AG09309 (cell line): ENCODE measurements around the gene TMEM184C.

Source experiments
- DNase-seq: peaks from one replicate; pipeline ENCODE4 v3.0.0-alpha.2; 2010; ENCODE audit warnings: low read depth
- H3K4me3 ChIP-seq: 2 replicates; pipeline ENCODE4 v1.5.1; 2011; ENCODE audit warnings: mild to moderate bottlenecking, low read depth, low read length, moderate library complexity; ENCODE audit not compliant: control insufficient read depth
- TF ChIP-seq, protein P1 (sequence below): IDR thresholded peaks from 2 replicates; pipeline ENCODE4 v1.5.1; 2011; ENCODE audit warnings: mild to moderate bottlenecking, low read depth, low read length, inconsistent platforms; ENCODE audit not compliant: insufficient read depth, control insufficient read depth; ENCODE audit errors: missing control alignments

TMEM184C gene

DNA sequence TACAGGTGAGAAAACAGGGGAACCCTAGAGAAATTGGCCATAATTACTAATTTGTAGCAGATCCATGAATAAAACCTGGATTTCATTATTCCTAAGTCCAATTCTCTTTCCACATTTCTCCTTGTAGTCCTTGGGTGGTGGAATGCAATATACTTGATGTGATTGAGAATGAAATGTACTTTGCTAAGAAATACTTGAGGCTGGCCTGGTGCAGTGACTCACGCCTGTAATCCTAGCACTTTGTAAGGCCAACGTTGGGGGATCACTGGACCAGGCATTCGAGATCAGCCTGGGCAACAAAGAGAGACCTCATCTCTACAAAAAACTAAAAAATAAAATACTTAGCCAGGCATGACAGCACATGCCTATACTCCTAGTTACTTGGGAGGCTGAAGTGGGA lies 15.9 kb downstream of the TMEM184C start:
- no peak overlapping the region for H3K4me3 ChIP-seq
- DNase-seq = peak; percentile 55
- TF ChIP-seq, protein P1, sequence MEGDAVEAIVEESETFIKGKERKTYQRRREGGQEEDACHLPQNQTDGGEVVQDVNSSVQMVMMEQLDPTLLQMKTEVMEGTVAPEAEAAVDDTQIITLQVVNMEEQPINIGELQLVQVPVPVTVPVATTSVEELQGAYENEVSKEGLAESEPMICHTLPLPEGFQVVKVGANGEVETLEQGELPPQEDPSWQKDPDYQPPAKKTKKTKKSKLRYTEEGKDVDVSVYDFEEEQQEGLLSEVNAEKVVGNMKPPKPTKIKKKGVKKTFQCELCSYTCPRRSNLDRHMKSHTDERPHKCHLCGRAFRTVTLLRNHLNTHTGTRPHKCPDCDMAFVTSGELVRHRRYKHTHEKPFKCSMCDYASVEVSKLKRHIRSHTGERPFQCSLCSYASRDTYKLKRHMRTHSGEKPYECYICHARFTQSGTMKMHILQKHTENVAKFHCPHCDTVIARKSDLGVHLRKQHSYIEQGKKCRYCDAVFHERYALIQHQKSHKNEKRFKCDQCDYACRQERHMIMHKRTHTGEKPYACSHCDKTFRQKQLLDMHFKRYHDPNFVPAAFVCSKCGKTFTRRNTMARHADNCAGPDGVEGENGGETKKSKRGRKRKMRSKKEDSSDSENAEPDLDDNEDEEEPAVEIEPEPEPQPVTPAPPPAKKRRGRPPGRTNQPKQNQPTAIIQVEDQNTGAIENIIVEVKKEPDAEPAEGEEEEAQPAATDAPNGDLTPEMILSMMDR = no peak

DNA sequence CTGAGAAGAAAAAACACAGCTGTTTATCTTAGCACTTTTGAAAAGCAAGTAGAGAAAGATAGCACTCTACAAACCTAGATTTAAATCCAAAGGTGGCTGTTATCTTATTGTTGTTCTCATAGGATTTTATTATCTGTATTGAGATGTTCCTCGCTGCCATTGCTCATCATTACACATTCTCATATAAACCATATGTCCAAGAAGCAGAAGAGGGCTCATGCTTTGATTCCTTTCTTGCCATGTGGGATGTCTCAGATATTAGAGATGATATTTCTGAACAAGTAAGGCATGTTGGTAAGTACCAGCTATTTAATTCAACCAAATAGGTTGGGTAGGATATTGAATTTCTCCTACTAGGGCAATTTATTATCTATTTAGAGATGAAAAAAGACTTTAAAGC lies 16.4 kb downstream of the TMEM184C start:
- DNase-seq = no peak
- no peak overlapping the region for H3K4me3 ChIP-seq
- TF ChIP-seq, protein P1 = no peak

DNA sequence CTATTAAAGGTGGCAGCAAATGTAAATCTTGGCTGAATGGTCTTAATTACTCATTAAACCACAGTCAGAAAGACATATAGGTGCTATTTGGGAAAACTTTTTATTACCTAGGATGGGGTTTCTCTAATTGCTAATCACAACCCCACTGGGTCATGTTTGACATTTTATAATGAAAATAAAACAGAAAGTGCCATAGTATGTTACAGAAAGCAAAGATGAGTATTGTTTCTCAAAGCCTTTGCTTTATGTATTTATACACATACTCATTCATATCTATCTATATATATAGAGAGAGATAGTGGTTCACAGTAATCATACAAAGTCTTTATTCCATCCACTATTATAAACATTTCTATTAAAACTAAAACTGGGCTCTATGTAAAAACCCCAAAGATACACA lies 18.2 kb downstream of the TMEM184C start:
- no peak overlapping the region for H3K4me3 ChIP-seq
- DNase-seq = no peak
- TF ChIP-seq, protein P1 = no peak

DNA sequence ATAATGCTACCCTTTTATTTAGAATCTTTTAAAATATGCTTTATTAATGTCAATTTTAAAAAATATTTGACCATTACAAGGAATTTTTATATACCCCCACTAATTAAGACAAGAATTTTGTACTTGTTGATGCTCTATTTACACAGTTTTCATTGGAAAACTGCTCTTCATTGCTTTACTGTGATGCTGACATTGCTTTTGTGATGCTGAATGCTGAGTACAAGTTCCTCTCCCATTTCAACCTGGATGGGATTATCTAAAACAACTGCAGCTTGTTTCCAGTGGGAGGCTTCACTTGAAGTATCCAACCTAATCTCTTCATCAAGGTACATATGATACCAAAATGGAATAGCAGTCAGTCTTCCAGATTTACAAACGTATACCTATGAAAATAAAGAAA lies 21.2 kb downstream of the TMEM184C start:
- DNase-seq = no peak
- no peak overlapping the region for H3K4me3 ChIP-seq
- TF ChIP-seq, protein P1 = no peak

DNA sequence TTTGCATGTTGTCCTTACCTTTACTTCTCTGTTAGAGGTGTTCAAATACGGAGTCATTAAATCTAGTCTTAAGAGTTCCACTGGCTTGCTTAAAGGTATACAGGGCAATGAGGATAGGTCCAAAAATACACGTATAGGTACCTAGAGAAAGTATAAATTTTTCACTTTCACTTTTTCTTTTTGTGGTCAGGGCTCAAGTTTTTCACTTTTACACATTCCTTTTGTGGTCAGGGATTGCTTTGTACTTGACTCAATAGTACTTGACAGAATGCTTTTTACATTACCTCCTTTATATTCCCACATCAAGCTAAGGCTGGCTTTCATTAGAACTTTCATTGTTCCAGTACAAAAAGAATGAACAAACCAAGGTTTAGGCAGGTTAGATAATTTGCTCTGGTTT lies 21.7 kb downstream of the TMEM184C start:
- no peak for DNase-seq
- H3K4me3 ChIP-seq = no peak overlapping the region
- TF ChIP-seq, protein P1 = no peak

DNA sequence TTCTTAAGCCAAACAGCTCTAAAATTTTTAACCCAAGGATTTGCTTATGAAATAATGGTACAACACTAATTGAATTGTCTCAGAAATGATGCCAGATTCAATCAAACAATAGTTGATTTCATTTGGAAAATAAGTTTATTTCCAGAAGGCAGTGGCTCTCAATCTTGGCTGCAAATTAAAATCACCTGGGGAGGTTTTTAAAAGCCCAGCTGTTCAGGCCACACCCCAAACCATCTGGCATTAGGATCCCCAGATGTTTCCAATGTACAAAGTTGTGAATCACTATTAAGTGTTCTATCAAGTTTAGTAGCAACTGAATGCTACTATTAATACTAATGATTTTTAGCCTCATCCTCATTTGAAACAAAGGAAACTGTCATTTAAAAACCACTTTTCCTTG lies 22.2 kb downstream of the TMEM184C start:
- TF ChIP-seq, protein P1 = no peak
- DNase-seq = no peak
- no peak overlapping the region for H3K4me3 ChIP-seq

DNA sequence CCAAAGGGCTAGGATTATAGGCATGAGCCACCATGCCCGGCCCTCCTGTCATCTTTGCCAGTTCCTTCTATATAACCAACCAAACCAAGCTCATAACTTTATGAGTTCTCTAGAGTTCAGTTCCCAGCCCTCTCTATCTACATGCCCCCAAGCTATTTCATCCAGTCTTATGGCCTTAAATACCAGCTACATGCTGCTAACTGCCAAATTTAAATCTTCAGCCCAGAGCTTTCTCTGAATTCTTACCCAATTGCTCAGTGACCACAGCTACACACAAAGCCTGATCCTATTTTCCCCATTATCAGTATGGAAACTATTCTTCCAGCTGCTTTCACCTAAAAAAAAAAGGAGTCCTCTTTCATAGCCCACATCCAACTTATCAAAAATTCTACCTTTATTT lies 23.1 kb downstream of the TMEM184C start:
- DNase-seq = peak; percentile 50
- TF ChIP-seq, protein P1 = no peak
- no peak overlapping the region for H3K4me3 ChIP-seq
